Mesangial cell (primary cell): ENCODE measurements around the gene MARF1. TPM values are rescaled to one million over a fixed set of nuclear protein-coding genes. Genes with fewer than 3 reads are reported as not detected.

Experiments used
- total RNA-seq: library from RNA; depleted of rRNA; stranded (reverse); fragments of >200 nt; gene quantifications from 2 replicates; pipeline ENCODE4 v1.2.3, GENCODE V29; 2015

The MARF1 gene, protein sequence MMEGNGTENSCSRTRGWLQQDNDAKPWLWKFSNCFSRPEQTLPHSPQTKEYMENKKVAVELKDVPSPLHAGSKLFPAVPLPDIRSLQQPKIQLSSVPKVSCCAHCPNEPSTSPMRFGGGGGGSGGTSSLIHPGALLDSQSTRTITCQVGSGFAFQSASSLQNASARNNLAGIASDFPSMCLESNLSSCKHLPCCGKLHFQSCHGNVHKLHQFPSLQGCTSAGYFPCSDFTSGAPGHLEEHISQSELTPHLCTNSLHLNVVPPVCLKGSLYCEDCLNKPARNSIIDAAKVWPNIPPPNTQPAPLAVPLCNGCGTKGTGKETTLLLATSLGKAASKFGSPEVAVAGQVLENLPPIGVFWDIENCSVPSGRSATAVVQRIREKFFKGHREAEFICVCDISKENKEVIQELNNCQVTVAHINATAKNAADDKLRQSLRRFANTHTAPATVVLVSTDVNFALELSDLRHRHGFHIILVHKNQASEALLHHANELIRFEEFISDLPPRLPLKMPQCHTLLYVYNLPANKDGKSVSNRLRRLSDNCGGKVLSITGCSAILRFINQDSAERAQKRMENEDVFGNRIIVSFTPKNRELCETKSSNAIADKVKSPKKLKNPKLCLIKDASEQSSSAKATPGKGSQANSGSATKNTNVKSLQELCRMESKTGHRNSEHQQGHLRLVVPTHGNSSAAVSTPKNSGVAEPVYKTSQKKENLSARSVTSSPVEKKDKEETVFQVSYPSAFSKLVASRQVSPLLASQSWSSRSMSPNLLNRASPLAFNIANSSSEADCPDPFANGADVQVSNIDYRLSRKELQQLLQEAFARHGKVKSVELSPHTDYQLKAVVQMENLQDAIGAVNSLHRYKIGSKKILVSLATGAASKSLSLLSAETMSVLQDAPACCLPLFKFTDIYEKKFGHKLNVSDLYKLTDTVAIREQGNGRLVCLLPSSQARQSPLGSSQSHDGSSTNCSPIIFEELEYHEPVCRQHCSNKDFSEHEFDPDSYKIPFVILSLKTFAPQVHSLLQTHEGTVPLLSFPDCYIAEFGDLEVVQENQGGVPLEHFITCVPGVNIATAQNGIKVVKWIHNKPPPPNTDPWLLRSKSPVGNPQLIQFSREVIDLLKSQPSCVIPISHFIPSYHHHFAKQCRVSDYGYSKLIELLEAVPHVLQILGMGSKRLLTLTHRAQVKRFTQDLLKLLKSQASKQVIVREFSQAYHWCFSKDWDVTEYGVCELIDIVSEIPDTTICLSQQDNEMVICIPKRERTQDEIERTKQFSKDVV (N-terminal part only)
- total RNA-seq = 12.4 and 18.3 TPM in 2 replicates

DNA sequence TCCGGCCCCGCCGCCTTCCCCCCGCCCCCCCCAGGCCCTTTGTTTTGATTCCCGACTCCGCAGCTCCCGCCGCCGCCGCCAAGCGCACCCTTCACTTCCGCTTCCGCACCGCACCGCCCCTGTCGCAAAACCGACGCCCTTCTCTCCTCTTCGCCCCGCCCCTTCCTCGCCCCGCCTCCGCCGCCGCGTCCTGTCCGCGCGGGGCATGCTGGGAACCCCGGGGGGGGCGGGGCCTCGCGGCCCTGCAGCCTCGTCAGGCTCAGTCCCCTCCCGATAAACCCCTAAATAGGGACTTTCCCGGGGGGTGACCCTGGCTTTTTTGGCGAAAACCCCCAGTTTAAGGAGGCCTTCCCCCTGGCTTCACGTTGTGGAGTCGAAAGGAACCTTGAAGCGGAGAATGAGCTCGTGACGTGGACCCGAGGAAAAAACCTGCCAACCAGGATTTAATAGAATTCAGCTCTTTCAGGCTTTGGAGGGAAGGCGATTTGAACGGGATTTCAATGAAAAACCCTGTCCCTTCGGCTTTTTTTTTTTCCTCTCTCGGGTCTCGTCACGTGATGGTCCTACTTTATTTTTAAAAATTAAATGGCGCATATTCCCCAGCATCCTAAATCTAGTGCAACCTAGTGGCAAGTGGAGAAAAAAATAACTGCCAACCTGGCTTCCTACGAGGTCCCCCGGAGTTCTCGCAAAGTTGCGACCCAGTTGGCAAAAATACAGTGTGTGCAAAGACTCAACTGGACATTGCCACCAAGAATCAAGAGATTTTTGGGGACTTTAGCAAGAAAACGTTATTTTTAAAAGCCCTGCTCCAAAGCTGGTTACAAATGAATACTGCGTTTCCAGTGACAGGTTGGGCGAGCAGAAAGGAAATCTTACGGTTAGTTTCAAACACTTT lies at the start of gene MARF1:
TSS of gene MARF1 (minus strand) at position 107 of the 898 bp plus-strand sequence. CDS start 3,921 bp downstream, outside the sequence.

DNA sequence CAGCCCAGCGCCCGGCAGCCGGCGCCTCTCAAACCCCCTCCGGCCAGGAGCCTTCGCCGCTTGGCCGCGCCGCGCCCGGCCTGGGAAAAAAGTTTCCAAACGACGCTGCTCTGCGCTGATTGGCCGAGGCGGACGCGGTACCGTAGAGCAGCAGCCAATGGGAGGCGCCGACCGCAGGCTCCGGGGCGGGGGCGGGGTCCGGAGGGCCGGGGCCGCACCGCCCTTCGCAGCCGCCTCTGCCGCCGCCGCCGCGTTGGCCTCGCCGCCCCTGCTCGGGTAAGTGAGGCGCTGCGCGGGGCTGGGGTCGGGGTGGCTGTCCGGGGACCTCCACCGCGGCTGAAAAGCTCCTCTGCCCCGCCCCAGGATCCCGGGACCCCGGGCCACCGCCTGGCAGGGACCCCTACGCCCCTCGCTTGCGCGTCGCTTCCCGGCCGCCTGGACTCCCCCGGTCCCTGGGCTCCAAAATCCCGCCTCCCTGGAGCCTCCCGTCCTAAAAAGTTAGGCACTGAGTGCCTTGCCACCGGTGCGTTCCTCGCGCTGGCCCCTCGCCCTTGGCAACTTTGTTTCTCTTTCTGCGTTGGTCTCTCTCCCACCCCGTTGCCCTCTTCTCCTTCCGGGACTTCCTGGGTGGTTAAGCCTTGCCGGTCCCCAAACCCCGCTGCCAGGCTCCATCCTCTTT lies 7.2 kb upstream of the MARF1 start, which contains the start of gene NDE1:
TSS of gene NDE1 (plus strand) at position 227 of the 679 bp plus-strand sequence. CDS start 14,534 bp downstream, outside the sequence.

Other genes starting within 250 kb of the MARF1 start
- 2.6 and 3.3 TPM in 2 replicates for gene MPV17L, start 247.4 kb downstream of the MARF1 start, total RNA-seq
- gene BMERB1, start 208.6 kb downstream of the MARF1 start, total RNA-seq = 14.0 and 28.6 TPM in 2 replicates
- gene NDE1, start 7.1 kb upstream of the MARF1 start, total RNA-seq = 28.9 and 64.5 TPM in 2 replicates
- gene MYH11, start 213.9 kb upstream of the MARF1 start, total RNA-seq = under 0.01 TPM in 1 of 2 replicates, not detected in the other
- 23.8 and 27.1 TPM in 2 replicates for gene CEP20, start 245.4 kb upstream of the MARF1 start, total RNA-seq